ENCODE data around the gene TNNI3K.
A peak's percentile ranks its signal among the peaks of the same experiment; 100 is the strongest.

The TNNI3K gene

GRCh38 chr1:74468982-74469603 lies 233.9 kb downstream of the TNNI3K start:
- Histone ChIP-seq H3F3A (ENCODE audit: insufficient read depth, low read length) (no peaks in the 10 kb centered on the region), H4K20me1 (ENCODE audit: insufficient read depth, low read length) (no peaks in the 10 kb centered on the region), H3K4me1 (ENCODE audit: insufficient read depth, low read length, severe bottlenecking) (no peaks in the 10 kb centered on the region), H2AFZ (ENCODE audit: low read length) (no peak overlapping the region), H3K27ac (ENCODE audit: low read depth, low read length, poor library complexity, severe bottlenecking) (no peak overlapping the region), H3K36me3 (ENCODE audit: insufficient read depth, low read length) (no peaks in the 10 kb centered on the region), H3K4me3 (ENCODE audit: low read depth, low read length, poor library complexity, severe bottlenecking) (no peak overlapping the region), H3K9ac (ENCODE audit: low read length) (no peak overlapping the region), H3K4me2 (ENCODE audit: low read length) (no peak overlapping the region), H3K9me3 (ENCODE audit: low read length) (no peaks in the 10 kb centered on the region), H3K79me2 (ENCODE audit: insufficient read depth, low read length) (no peaks in the 10 kb centered on the region), H3K27me3 (ENCODE audit: insufficient read depth, low read length) (no peaks in the 10 kb centered on the region), H3K9me2 (ENCODE audit: low read depth, low read length) (no peaks in the 10 kb centered on the region)
- TF ChIP-seq CTCF (IDR thresholded peaks at IDR 0.05; ENCODE audit: low read length) (peak; percentile 56), EZH2 (IDR thresholded peaks at IDR 0.05; ENCODE audit: borderline replicate concordance, low read length) (no peak)

DNA sequence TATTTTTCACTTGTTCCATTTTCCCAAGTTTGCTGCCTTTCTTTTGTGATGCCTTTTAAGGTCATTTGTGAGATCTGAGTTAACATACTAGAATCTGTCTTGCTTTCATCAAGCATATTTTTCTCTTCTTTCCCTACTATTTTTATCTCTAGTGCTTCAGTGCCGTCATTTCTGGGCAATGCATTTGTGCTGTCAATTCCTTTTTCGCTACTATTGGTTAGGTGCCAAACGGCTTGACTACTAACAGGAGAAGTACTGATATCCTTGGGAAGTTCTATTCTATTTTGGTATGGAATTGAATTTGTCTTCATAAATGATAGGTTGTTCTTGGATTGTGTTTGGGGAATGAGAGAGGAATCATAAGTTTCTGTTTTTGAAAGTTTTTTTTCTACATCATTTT lies 235.1 kb downstream of the TNNI3K start:
- H3K4me2 ChIP-seq (ENCODE audit: low read length): no peak overlapping the region

DNA sequence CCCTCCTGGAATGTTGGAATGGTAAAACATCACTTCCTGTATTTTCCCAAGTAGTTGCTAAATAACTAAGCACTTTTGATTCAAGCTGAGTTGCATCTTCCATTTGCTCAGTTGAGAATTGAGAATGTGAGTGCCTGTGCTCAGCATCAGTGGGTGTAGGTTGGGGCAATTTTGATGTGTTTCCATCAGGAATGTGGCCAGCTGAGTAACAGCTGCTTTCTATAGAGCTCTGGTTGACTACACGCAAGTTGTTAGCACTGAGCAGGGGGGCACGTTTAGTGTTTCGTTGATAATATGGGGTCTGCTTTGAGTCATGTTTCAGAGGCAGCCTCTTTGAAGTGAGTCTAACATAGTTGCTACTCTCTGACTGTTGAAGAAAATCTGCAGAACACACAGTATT lies 235.7 kb downstream of the TNNI3K start:
- Histone ChIP-seq H4K20me1 (ENCODE audit: insufficient read depth, low read length) (no peaks in the 10 kb centered on the region), H3F3A (ENCODE audit: insufficient read depth, low read length) (no peaks in the 10 kb centered on the region), H3K36me3 (ENCODE audit: insufficient read depth, low read length) (no peaks in the 10 kb centered on the region), H3K27me3 (ENCODE audit: insufficient read depth, low read length) (no peaks in the 10 kb centered on the region), H3K4me1 (ENCODE audit: insufficient read depth, low read length, severe bottlenecking) (no peaks in the 10 kb centered on the region), H3K9me3 (ENCODE audit: low read length) (no peaks in the 10 kb centered on the region), H3K27ac (ENCODE audit: low read depth, low read length, poor library complexity, severe bottlenecking) (no peak overlapping the region), H3K4me3 (ENCODE audit: low read depth, low read length, poor library complexity, severe bottlenecking) (no peak overlapping the region), H3K4me2 (ENCODE audit: low read length) (no peak overlapping the region), H2AFZ (ENCODE audit: low read length) (no peak overlapping the region), H3K9me2 (ENCODE audit: low read depth, low read length) (no peaks in the 10 kb centered on the region), H3K79me2 (ENCODE audit: insufficient read depth, low read length) (no peaks in the 10 kb centered on the region), H3K9ac (ENCODE audit: low read length) (no peak overlapping the region)
- TF ChIP-seq EZH2 (IDR thresholded peaks at IDR 0.05; ENCODE audit: borderline replicate concordance, low read length) (no peak), CTCF (IDR thresholded peaks at IDR 0.05; ENCODE audit: low read length) (no peak)

More for the DNA sequence above, 235.1 kb downstream of the TNNI3K start:
- Histone ChIP-seq H3K79me2 (ENCODE audit: insufficient read depth, low read length) (no peaks in the 10 kb centered on the region), H3K9me2 (ENCODE audit: low read depth, low read length) (no peaks in the 10 kb centered on the region), H3K36me3 (ENCODE audit: insufficient read depth, low read length) (no peaks in the 10 kb centered on the region), H3K27ac (ENCODE audit: low read depth, low read length, poor library complexity, severe bottlenecking) (no peak overlapping the region), H2AFZ (ENCODE audit: low read length) (no peak overlapping the region), H4K20me1 (ENCODE audit: insufficient read depth, low read length) (no peaks in the 10 kb centered on the region), H3K9ac (ENCODE audit: low read length) (no peak overlapping the region), H3K27me3 (ENCODE audit: insufficient read depth, low read length) (no peaks in the 10 kb centered on the region), H3K4me3 (ENCODE audit: low read depth, low read length, poor library complexity, severe bottlenecking) (no peak overlapping the region), H3K9me3 (ENCODE audit: low read length) (no peaks in the 10 kb centered on the region), H3K4me1 (ENCODE audit: insufficient read depth, low read length, severe bottlenecking) (no peaks in the 10 kb centered on the region), H3F3A (ENCODE audit: insufficient read depth, low read length) (no peaks in the 10 kb centered on the region)
- TF ChIP-seq CTCF (IDR thresholded peaks at IDR 0.05; ENCODE audit: low read length): no peak

All from OCI-LY1 (cell line).